ENCODE measurements around the gene KIAA2012.

KIAA2012 gene

GRCh38 chr2:202074324-202074723 is 1.3 kb downstream of the KIAA2012 start:
- no peak for DNase-seq (ENCODE audit: low read depth in 1 of 2, low spot score in 1 of 2)

- DNase-seq (ENCODE audit: low read depth in 1 of 2, low spot score in 1 of 2) = no peak
These were observed 6.3 kb downstream of the KIAA2012 start for GRCh38 chr2:202079310-202079709.

- no peak for DNase-seq (ENCODE audit: low read depth in 1 of 2, low spot score in 1 of 2)
These were observed 11.2 kb downstream of the KIAA2012 start for GRCh38 chr2:202084265-202084664.

- no peak for DNase-seq (ENCODE audit: low read depth in 1 of 2, low spot score in 1 of 2)
These were observed 15.7 kb downstream of the KIAA2012 start for GRCh38 chr2:202088777-202089176.

GRCh38 chr2:202090530-202090929 is 17.5 kb downstream of the KIAA2012 start:
- no peak for DNase-seq (ENCODE audit: low read depth in 1 of 2, low spot score in 1 of 2)

- DNase-seq (ENCODE audit: low read depth in 1 of 2, low spot score in 1 of 2) = no peak
These were observed 18.4 kb downstream of the KIAA2012 start for GRCh38 chr2:202091476-202091875.

GRCh38 chr2:202094426-202094986 is 21.5 kb downstream of the KIAA2012 start:
- DNase-seq (ENCODE audit: low read depth in 1 of 2, low spot score in 1 of 2) = no peak

GRCh38 chr2:202095235-202095634 is 22.2 kb downstream of the KIAA2012 start:
- DNase-seq (ENCODE audit: low read depth in 1 of 2, low spot score in 1 of 2) = no peak

GRCh38 chr2:202096736-202097135 is 23.7 kb downstream of the KIAA2012 start:
- no peak for DNase-seq (ENCODE audit: low read depth in 1 of 2, low spot score in 1 of 2)

GRCh38 chr2:202098291-202098690 is 25.2 kb downstream of the KIAA2012 start:
- DNase-seq (ENCODE audit: low read depth in 1 of 2, low spot score in 1 of 2) = no peak

- no peak for DNase-seq (ENCODE audit: low read depth in 1 of 2, low spot score in 1 of 2)
These were observed 26.5 kb downstream of the KIAA2012 start for GRCh38 chr2:202099515-202099914.

- no peak for DNase-seq (ENCODE audit: low read depth in 1 of 2, low spot score in 1 of 2)
These were observed 27.1 kb downstream of the KIAA2012 start for GRCh38 chr2:202100176-202100575.

GRCh38 chr2:202101026-202101579 is 28.0 kb downstream of the KIAA2012 start:
- DNase-seq (ENCODE audit: low read depth in 1 of 2, low spot score in 1 of 2) = no peak

- DNase-seq (ENCODE audit: low read depth in 1 of 2, low spot score in 1 of 2) = no peak
These were observed 29.5 kb downstream of the KIAA2012 start for GRCh38 chr2:202102425-202103000.

- DNase-seq (ENCODE audit: low read depth in 1 of 2, low spot score in 1 of 2) = no peak
These were observed 31.3 kb downstream of the KIAA2012 start for GRCh38 chr2:202104286-202104870.

GRCh38 chr2:202105025-202105424 is 32.0 kb downstream of the KIAA2012 start:
- no peak for DNase-seq (ENCODE audit: low read depth in 1 of 2, low spot score in 1 of 2)

- no peak for DNase-seq (ENCODE audit: low read depth in 1 of 2, low spot score in 1 of 2)
These were observed 35.3 kb downstream of the KIAA2012 start for GRCh38 chr2:202108345-202108744.

GRCh38 chr2:202109139-202109736 is 36.2 kb downstream of the KIAA2012 start:
- DNase-seq (ENCODE audit: low read depth in 1 of 2, low spot score in 1 of 2) = no peak

GRCh38 chr2:202109737-202110184 is 36.7 kb downstream of the KIAA2012 start:
- DNase-seq (ENCODE audit: low read depth in 1 of 2, low spot score in 1 of 2) = no peak

- DNase-seq (ENCODE audit: low read depth in 1 of 2, low spot score in 1 of 2) = no peak
These were observed 37.4 kb downstream of the KIAA2012 start for GRCh38 chr2:202110491-202110890.

GRCh38 chr2:202112041-202112440 is 39.0 kb downstream of the KIAA2012 start:
- no peak for DNase-seq (ENCODE audit: low read depth in 1 of 2, low spot score in 1 of 2)

- DNase-seq (ENCODE audit: low read depth in 1 of 2, low spot score in 1 of 2) = no peak
These were observed 40.6 kb downstream of the KIAA2012 start for GRCh38 chr2:202113571-202114142.

Data from activated CD4-positive, alpha-beta T cell treated with anti-CD3 and anti-CD28 coated beads, Interleukin-2, amount 50 U/mL, for 24 hours (primary cell).